Stimulated activated CD8-positive, alpha-beta memory T cell treated with anti-CD3 and anti-CD28 coated beads, Interleukin-4, amount 100 ng/mL, for 24 hours (primary cell): ENCODE results near the gene NID2.
A peak's percentile ranks its signal among the peaks of the same experiment; 100 is the strongest.

Source experiments
- DNase-seq: peaks from one replicate; pipeline ENCODE4 v3.0.0-alpha.2; 2020; ENCODE audit warnings: low read depth

The NID2 gene

DNA sequence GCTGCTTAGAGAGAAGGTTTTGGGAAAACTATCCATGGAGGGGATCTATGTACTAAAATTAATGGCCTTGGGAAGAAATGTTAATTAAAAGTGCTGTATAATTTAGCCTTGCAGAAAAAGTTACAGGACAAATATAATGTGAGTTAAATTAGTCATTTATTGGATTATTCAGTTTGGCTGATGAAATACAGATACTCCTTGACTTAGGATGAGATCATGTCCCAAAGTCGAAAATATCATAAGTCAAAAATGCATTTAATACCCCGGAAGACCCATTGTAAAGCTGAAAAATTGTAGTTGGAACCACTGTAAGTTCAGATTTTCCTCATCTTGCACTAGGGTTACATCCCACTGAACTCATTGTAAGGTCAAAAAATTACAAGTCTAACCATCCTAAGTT, 69.8 kb downstream of the NID2 start:
- DNase-seq: no peak

DNA sequence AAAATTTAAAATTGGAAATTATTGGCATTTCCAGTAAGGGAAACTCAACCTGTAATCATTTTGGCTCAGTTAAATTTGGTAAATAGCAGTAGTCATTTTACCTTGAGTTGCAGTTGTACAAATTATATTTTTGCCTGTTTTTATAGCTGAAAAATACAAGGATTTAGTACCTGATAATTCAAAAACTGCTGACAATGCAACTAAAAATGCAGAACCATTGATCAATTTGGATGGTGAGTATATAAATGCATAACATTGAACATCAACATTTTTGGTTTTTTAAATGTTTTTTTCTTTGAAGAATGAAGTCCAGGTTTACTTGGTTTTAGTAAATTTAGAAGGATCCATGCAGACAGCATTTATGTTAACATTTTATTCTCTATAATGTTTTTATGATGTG, 70.5 kb downstream of the NID2 start:
- DNase-seq: no peak

DNA sequence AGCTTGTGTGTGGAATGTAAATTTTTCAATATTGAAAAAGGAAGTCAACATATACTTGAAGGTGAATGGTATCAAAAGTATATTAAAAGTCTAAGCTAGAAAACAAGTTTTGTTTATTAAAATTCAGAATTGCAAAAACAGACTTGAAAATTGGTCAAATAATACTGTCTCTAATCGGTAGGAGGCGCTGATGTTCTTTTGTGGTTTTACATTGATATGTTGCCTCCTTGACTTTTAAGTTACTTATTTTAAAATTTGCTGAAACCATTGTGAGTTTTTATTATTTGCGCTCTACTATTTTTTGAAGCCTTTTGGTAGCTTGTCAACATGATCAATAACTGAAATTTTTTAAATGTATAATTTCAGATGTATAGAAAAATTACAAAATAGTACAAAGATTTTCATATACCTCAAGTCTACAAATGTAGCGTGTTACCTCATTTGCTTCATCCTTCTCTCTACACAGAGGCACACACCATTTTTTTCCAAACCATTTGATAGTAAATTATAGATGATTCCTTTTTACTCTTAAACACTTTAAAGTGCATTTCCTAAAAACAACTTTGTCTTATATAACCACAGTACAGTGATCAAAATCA, 72.6 kb downstream of the NID2 start:
- no peak for DNase-seq

GRCh38 chr14:51993285-51993920, 75.5 kb downstream of the NID2 start:
- no peak for DNase-seq

DNA sequence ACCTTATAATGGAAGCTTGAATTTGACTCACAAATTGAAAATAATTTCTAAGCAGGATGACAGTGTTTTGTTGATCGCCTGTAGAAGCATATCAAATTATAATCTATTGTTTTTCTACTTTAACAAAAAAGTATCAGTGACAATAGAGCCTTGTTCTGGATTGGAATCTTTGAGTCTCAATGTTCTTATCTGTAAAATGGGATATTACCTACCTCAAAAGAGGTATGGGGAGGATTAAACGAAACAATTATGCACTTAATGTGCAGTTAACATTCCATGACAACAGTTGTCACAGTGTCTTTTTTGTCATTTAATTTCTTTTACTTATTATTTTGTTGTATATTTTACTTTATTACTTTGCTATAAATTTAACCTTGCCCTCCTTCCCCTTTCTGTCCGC, 78.4 kb downstream of the NID2 start:
- no peak for DNase-seq

- DNase-seq: peak; percentile 87
Measured at GRCh38 chr14:51989293-51990234, 79.3 kb downstream of the NID2 start, which contains the start of gene RTRAF. TSS of gene RTRAF (plus strand) at chr14:51989546. CDS start at chr14:51989640, 94 bp downstream.

GRCh38 chr14:51988221-51988620, 80.6 kb downstream of the NID2 start:
- DNase-seq: no peak

DNA sequence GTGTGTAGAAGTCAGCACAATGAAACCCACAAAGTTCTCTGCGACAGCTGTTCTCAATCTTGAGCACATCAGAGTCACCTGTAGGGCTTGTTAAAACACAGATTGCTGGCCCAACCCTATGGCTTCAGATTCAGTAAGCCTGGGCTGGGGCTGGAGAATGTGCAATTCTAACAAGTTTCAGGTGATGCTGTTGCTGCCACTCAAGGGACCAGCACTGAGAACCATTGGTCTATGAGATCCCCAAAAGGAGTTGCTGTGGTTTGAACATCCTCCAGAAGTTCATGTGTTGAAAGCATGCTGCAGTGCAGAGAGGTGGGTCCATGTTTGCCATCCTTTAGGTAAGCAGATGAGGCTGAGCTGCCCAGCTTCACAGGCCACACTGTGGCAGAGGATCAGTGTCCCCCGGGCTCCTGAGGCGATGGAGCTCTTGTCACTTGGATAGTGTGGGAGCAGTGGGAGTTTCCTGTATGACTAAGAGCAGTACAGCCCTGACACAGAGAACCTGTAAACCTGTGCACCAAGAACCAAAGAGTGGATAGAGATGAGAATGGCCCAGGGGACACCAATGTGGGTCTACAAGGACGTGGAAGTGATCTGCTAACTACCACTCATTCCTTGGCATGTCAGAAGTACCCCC, 87.5 kb downstream of the NID2 start:
- no peak for DNase-seq

DNA sequence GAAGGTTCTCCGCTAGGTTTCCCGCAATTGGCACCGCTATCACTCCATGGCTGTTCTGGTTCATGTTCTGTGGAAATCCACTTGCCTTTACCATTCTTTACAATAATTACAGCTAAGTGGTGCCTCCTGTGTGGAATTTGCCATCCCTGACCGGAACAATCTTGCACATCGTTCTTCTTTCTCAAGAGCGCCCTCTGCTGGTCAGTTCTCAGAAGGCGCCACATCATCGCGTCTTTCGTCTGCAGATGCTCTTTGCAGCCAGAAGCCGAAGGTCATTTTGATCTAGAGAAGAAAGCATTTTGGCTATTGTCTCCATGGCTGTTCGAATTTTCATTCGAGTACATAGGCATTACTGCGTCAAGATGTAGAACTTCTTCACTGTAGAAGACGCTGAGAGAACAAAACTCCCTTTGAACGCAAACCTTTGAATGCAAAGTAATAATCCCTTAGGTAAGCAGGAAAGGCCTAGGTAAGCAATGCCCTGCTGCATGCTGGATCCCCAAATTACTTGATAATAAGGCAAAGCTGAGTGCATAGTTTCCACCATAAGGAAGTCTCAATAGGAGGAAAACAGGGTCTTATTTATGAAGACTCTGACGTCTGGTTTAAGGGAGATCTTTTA, 89.7 kb downstream of the NID2 start:
- peak; percentile 72 for DNase-seq

- DNase-seq: no peak
Measured at GRCh38 chr14:51978681-51979085, 90.2 kb downstream of the NID2 start.

DNA sequence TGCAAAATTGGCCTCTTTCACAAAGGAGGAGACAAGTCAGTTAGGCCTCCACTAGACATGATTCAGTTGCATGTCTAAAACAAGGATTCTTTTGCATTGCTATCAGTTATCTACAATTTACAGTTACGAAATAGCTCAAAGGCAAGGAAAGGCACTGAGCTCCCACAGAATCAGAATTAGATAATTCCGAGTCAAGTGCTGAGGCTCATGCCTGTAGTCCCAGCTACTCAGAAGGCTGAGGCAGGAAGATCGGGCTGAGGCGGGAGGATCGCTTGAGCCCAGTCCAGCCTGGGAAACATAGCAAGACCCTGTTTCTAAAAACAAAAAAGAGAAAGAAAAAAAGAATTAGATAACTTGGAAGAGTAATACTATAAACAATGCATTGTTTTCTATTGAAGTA, 91.8 kb downstream of the NID2 start:
- DNase-seq: no peak

DNA sequence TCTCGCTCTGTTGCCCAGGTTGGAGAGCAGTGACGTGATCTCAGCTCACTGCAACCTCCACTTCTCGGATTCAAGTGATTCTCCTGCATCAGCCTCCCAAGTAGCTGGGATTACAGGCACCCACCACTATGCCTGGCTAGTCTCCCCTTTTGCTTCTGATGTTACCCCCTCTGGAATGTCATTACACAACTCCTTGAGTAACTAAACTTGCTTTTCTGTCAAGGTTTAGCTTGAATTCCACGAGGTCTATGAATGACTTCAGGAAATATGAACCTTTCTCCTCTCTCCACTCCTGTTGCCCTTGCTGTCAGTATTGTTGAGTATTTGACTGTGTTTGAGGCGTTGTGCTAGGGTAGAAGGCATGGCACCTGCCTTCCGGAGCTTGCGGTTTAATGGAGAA, 96.3 kb downstream of the NID2 start:
- DNase-seq: no peak

- DNase-seq: no peak
Measured at GRCh38 chr14:51969852-51970540, 98.9 kb downstream of the NID2 start.

DNA sequence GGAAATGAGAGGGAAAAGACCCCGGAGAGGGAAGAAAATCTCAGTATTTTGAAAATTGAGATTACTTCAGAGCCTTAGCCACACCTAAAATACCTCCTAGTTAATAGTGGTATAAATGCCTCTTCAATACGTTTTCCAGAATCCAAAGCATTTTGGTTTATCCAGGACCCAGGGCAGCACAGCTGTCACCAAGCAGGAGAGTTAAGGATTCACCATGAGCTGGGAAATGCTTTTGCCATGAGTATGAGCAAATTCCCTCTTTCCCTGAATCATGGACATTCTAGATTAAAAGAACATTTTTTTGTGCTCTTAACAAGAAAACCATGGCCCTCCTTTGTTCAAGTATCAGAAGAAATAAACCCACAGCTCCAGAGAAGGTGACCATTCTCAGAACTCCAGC, 101.3 kb downstream of the NID2 start:
- DNase-seq: no peak

DNA sequence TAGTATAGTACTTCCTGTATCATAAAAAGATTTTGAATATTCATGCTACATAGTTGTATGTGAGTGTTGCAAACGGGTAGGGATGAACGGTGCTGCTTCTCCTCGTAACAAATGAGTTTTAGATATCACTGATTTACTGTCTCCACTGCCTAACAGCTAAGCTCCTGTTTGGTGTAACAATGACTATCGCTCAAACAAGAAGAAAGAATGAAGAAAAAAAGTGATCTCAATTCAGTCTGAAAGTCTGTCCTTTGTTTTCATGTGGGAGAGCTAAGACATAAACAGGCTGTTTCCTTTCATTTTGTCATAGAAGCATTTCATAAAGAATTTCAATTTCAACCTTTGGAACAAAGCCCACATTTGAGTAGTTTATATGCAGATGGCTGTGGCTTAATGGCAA, 105.6 kb downstream of the NID2 start:
- no peak for DNase-seq

GRCh38 chr14:51962711-51963110, 106.1 kb downstream of the NID2 start:
- no peak for DNase-seq

DNA sequence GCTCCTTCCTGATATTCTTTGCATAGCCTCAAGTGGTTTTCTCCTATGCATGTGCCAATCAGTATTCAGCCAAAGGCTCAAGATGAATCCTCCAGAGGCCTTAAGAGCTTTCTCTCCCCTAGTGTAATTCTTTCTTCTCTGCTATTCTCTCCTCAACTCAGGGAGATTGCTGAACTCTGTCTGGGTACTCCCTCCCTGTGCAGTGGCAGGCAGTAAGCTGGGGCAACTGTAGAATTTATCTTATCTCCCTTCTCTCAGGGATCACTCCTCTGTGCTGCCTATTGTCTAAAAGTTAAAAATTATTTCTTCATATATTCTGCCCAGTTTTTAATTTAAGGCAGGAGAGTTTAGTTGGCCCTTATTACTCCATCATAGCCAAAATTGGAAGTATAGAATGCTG, 108.0 kb downstream of the NID2 start:
- no peak for DNase-seq

- no peak for DNase-seq
Measured at GRCh38 chr14:51959928-51960327, 108.9 kb downstream of the NID2 start.

GRCh38 chr14:51957950-51958349, 110.9 kb downstream of the NID2 start:
- no peak for DNase-seq
